Astrocyte (in vitro differentiated cells and primary cell): Measurements from ENCODE around the gene VPS50. TPM values are rescaled to one million over a fixed set of nuclear protein-coding genes. Genes with fewer than 3 reads are reported as not detected.

Experiments used
- DNase-seq: peaks from one replicate; pipeline ENCODE4 v3.0.0-alpha.2; 2010; ENCODE audit warnings: low read depth
- FAIRE-seq: peaks from 2 replicates; lab custom pipeline; 2011; peaks lifted over from hg19 to GRCh38; lab: Jason Lieb, UNC
- H2AFZ ChIP-seq: 2 replicates; pipeline ENCODE4 v1.6.0; 2012; ENCODE audit warnings: low read depth, low read length, inconsistent platforms
- H3K27ac ChIP-seq: 2 replicates; pipeline ENCODE4 v1.5.1; 2011; ENCODE audit warnings: low read depth, low read length, inconsistent platforms
- H3K27me3 ChIP-seq: 2 replicates; pipeline ENCODE4 v1.6.0; 2011; ENCODE audit warnings: low read length, inconsistent platforms; ENCODE audit not compliant: insufficient read depth
- H3K36me3 ChIP-seq: 2 replicates; pipeline ENCODE4 v1.5.1; 2011; ENCODE audit warnings: low read length, inconsistent platforms; ENCODE audit not compliant: insufficient read depth
- H3K4me1 ChIP-seq: 2 replicates; pipeline ENCODE4 v1.5.1; 2011; ENCODE audit warnings: low read length, inconsistent platforms; ENCODE audit not compliant: insufficient read depth
- H3K4me2 ChIP-seq: 2 replicates; pipeline ENCODE4 v1.6.0; 2012; ENCODE audit warnings: low read length, inconsistent platforms
- H3K4me3 ChIP-seq: 2 replicates; pipeline ENCODE4 v1.5.1; 2011; ENCODE audit warnings: low read depth, mild to moderate bottlenecking, low read length, inconsistent platforms; ENCODE audit not compliant: insufficient read depth
- H3K79me2 ChIP-seq: 2 replicates; pipeline ENCODE4 v1.6.0; 2012; ENCODE audit warnings: mild to moderate bottlenecking, low read length, inconsistent platforms; ENCODE audit not compliant: insufficient read depth
- H3K9ac ChIP-seq: 2 replicates; pipeline ENCODE4 v1.6.0; 2012; ENCODE audit warnings: mild to moderate bottlenecking, low read length, inconsistent platforms
- H3K9me3 ChIP-seq: 2 replicates; pipeline ENCODE4 v1.5.1; 2012; ENCODE audit warnings: low read depth, mild to moderate bottlenecking, low read length, inconsistent platforms; ENCODE audit not compliant: insufficient read depth
- H4K20me1 ChIP-seq: 2 replicates; pipeline ENCODE4 v1.6.0; 2012; ENCODE audit warnings: low read length, inconsistent platforms; ENCODE audit not compliant: insufficient read depth
- H3K27ac Mint-ChIP-seq: one replicate; pipeline ENCODE4 v1.8.0; 2021; ENCODE audit warnings: mild to moderate bottlenecking, mixed read lengths; ENCODE audit not compliant: unreplicated experiment
- H3K27me3 Mint-ChIP-seq: one replicate; pipeline ENCODE4 v1.8.0; 2021; ENCODE audit warnings: low read depth, mixed read lengths; ENCODE audit not compliant: unreplicated experiment
- H3K36me3 Mint-ChIP-seq: one replicate; pipeline ENCODE4 v1.8.0; 2021; ENCODE audit warnings: low read depth, mixed read lengths; ENCODE audit not compliant: unreplicated experiment
- H3K4me1 Mint-ChIP-seq: one replicate; pipeline ENCODE4 v1.8.0; 2021; ENCODE audit warnings: low read depth, mixed read lengths; ENCODE audit not compliant: unreplicated experiment
- H3K4me3 Mint-ChIP-seq: one replicate; pipeline ENCODE4 v1.8.0; 2021; ENCODE audit warnings: mild to moderate bottlenecking, moderate library complexity, mixed read lengths; ENCODE audit not compliant: unreplicated experiment
- H3K9me3 Mint-ChIP-seq: one replicate; pipeline ENCODE4 v1.8.0; 2021; ENCODE audit warnings: mild to moderate bottlenecking, mixed read lengths; ENCODE audit not compliant: unreplicated experiment
- EZH2 ChIP-seq: IDR thresholded peaks from 2 replicates; pipeline ENCODE4 v1.6.1; 2012; ENCODE audit warnings: mild to moderate bottlenecking, low read length, inconsistent platforms; ENCODE audit not compliant: insufficient read depth
- total RNA-seq: library from RNA; stranded (reverse); gene quantifications from 2 replicates; pipeline ENCODE4 v1.2.1, GENCODE V29; 2021
- TF ChIP-seq, protein P1 (sequence below): IDR thresholded peaks from 2 replicates; pipeline ENCODE4 v1.5.1; 2011; ENCODE audit warnings: low read depth, mild to moderate bottlenecking, inconsistent platforms, low read length, moderate library complexity; ENCODE audit not compliant: insufficient read depth

Gene VPS50
- total RNA-seq, 1 donor from 2014 or later = 19.0 TPM

DNA sequence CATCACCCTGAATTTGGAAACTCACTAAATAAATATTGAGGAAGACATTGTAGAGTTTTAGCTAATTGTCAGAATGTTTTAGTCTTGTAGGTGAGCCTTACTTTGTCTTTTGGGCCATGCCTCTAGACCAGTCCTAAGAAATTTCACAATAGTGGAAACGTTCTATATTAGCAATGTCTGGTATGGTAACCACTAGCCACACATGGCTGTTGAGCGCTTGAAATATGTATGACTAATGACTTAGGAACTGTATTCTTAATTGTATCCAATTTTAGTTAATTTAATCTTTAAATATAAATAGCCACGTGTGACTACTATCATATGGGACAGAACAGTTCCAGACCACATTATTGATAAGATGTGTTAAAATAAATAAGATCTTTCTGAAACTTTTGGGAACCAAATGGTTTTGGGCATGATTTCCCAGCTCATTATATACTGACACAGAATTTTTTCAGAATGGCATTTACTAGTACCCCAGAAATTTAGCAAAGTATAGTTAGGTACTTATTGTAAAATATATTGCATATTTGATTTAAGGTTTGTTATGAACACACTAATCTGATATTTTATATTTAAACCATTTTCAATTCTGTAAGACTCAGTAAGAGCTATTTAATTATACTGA lies 95.0 kb downstream of the VPS50 start:
- TF ChIP-seq, protein P1, sequence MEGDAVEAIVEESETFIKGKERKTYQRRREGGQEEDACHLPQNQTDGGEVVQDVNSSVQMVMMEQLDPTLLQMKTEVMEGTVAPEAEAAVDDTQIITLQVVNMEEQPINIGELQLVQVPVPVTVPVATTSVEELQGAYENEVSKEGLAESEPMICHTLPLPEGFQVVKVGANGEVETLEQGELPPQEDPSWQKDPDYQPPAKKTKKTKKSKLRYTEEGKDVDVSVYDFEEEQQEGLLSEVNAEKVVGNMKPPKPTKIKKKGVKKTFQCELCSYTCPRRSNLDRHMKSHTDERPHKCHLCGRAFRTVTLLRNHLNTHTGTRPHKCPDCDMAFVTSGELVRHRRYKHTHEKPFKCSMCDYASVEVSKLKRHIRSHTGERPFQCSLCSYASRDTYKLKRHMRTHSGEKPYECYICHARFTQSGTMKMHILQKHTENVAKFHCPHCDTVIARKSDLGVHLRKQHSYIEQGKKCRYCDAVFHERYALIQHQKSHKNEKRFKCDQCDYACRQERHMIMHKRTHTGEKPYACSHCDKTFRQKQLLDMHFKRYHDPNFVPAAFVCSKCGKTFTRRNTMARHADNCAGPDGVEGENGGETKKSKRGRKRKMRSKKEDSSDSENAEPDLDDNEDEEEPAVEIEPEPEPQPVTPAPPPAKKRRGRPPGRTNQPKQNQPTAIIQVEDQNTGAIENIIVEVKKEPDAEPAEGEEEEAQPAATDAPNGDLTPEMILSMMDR = no peak
- TF ChIP-seq EZH2 = no peak

DNA sequence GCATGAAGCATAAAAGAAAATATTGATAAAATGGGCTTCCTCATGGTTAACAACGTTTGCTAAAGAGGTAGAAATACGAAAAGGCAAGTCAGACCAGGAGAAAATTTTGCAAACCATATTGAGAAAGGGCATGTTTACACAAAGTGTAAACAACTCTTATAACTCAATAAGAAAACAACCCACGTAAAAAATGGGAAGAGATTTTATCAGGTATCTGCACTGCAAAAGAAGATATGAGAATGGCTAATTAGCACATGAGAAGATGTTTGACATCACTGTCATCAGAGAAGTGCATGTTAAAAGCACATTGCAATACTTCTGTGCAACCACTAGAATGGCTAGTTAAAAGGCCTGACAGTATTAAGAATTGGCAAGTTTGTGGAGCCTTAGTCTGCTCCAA lies 99.5 kb downstream of the VPS50 start:
- no peaks in the 10 kb centered on the region for H4K20me1 ChIP-seq
- H3K27ac ChIP-seq = no peak overlapping the region
- H2AFZ ChIP-seq = no peak overlapping the region
- Mint-ChIP-seq H3K27ac (no peak overlapping the region), H3K27me3 (no peaks in the 10 kb centered on the region), H3K36me3 (peaks cover 4% of the 10 kb centered on the region), H3K9me3 (no peaks in the 10 kb centered on the region), H3K4me3 (no peak overlapping the region), H3K4me1 (peaks cover 15% of the 10 kb centered on the region)
- H3K9ac ChIP-seq = no peak overlapping the region
- TF ChIP-seq EZH2 = no peak
- TF ChIP-seq, protein P1 = no peak
- no peaks in the 10 kb centered on the region for H3K9me3 ChIP-seq
- H3K36me3 ChIP-seq = no peaks in the 10 kb centered on the region
- DNase-seq = no peak
- H3K27me3 ChIP-seq = no peaks in the 10 kb centered on the region
- no peak overlapping the region for H3K4me3 ChIP-seq
- H3K4me1 ChIP-seq = peaks cover 8% of the 10 kb centered on the region
- H3K79me2 ChIP-seq = no peaks in the 10 kb centered on the region
- H3K4me2 ChIP-seq = no peak overlapping the region
- peak; percentile 60 for FAIRE-seq

More for the DNA sequence above, 95.0 kb downstream of the VPS50 start:
- no peaks in the 10 kb centered on the region for H3K27me3 Mint-ChIP-seq
- FAIRE-seq = peak; percentile 88
- Histone ChIP-seq H3K79me2 (no peaks in the 10 kb centered on the region), H3K36me3 (no peaks in the 10 kb centered on the region), H3K4me1 (peaks cover 12% of the 10 kb centered on the region), H3K4me2 (peak overlapping the region; percentile 34), H4K20me1 (no peaks in the 10 kb centered on the region), H2AFZ (no peak overlapping the region), H3K27me3 (no peaks in the 10 kb centered on the region), H3K4me3 (no peak overlapping the region), H3K27ac (peak overlapping the region; percentile 84), H3K9ac (no peak overlapping the region), H3K9me3 (no peaks in the 10 kb centered on the region)
- no peaks in the 10 kb centered on the region for H3K9me3 Mint-ChIP-seq
- peak; percentile 95 for DNase-seq
- H3K4me1 Mint-ChIP-seq = peaks cover 11% of the 10 kb centered on the region
- peak overlapping the region; percentile 96 for H3K27ac Mint-ChIP-seq
- H3K36me3 Mint-ChIP-seq = peaks cover 5% of the 10 kb centered on the region
- H3K4me3 Mint-ChIP-seq = no peak overlapping the region

DNA sequence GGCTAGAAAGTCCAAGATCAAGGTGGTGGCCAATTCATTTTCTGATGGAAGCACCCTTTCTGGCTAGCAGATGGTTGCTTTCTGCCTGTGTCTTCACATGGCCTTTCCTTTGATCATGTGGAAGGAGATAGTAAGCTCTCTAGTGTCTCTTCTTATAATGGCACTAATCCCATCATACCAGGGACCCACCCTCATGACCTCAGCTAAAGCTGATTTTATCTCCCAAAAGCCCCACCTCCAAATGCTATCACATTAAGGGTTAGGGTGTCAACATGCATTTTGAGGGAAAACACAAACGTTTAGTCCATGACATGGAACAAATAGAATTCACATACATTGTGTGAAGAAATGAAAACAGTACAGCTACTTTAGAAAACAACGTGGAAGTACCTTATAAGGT lies 100.0 kb downstream of the VPS50 start:
- H3K27me3 ChIP-seq = no peaks in the 10 kb centered on the region
- H3K4me2 ChIP-seq = no peak overlapping the region
- H4K20me1 ChIP-seq = no peaks in the 10 kb centered on the region
- no peaks in the 10 kb centered on the region for H3K9me3 ChIP-seq
- H3K79me2 ChIP-seq = no peaks in the 10 kb centered on the region
- H3K27ac ChIP-seq = no peak overlapping the region
- H3K4me1 ChIP-seq = peaks cover 5% of the 10 kb centered on the region
- no peak overlapping the region for H3K4me3 Mint-ChIP-seq
- H3K4me1 Mint-ChIP-seq = peaks cover 15% of the 10 kb centered on the region
- no peak overlapping the region for H2AFZ ChIP-seq
- no peak overlapping the region for H3K27ac Mint-ChIP-seq
- no peak overlapping the region for H3K4me3 ChIP-seq
- H3K36me3 Mint-ChIP-seq = peaks cover 4% of the 10 kb centered on the region
- H3K9me3 Mint-ChIP-seq = no peaks in the 10 kb centered on the region
- DNase-seq = no peak
- H3K9ac ChIP-seq = no peak overlapping the region
- FAIRE-seq = no peak
- TF ChIP-seq, protein P1 = no peak
- TF ChIP-seq EZH2 = no peak
- no peaks in the 10 kb centered on the region for H3K36me3 ChIP-seq
- H3K27me3 Mint-ChIP-seq = no peaks in the 10 kb centered on the region
